ENCODE measurements around the gene LRRK1.

- no peak for TF ChIP-seq POLR2A (IDR thresholded peaks at IDR 0.05)
- TF ChIP-seq CTCF (IDR thresholded peaks at IDR 0.05): no peak
Observed at GRCh38 chr15:100890850-100891249, 28.3 kb upstream of the LRRK1 start.
